WTC11 (cell line): Measurements from ENCODE around the gene GATAD2A. TPM values are rescaled to one million over a fixed set of nuclear protein-coding genes. Genes with fewer than 3 reads are reported as not detected.

ENCODE experiments used
- ATAC-seq: fragments of 200-7000 bp; cut with Tn5 transposase; 2 replicates; pipeline ENCODE4 v1.10.0; 2021; ENCODE audit warnings: mild to moderate bottlenecking, moderate library complexity
- CTCF ChIA-PET: fragments of 300-600 bp; sonication (Branson Sonifier 250); formaldehyde crosslinking; loops from one replicate; lab custom pipeline; 2021; ENCODE audit warnings: antibody characterized with exemption; lab: Charles Lee
- POLR2A ChIA-PET: fragments of 350-600 bp; sonication (Branson Sonifier 250); formaldehyde crosslinking; loops from one replicate; lab custom pipeline; 2021; ENCODE audit warnings: antibody characterized with exemption; lab: Charles Lee
- DNase-seq: peaks from one replicate; pipeline ENCODE4 v3.0.0; 2021; ENCODE audit warnings: low spot score
- H3K27ac Mint-ChIP-seq: 2 replicates; pipeline ENCODE4 v1.8.0; 2021; ENCODE audit warnings: mixed read lengths
- H3K27me3 Mint-ChIP-seq: 2 replicates; pipeline ENCODE4 v1.8.0; 2021; ENCODE audit warnings: low read depth, mild to moderate bottlenecking, moderate library complexity, mixed read lengths
- H3K36me3 Mint-ChIP-seq: 2 replicates; pipeline ENCODE4 v1.8.0; 2021; ENCODE audit warnings: mixed read lengths
- H3K4me1 Mint-ChIP-seq: 2 replicates; pipeline ENCODE4 v1.8.0; 2022; ENCODE audit warnings: mixed read lengths
- H3K4me3 Mint-ChIP-seq: 2 replicates; pipeline ENCODE4 v1.8.0; 2021; ENCODE audit warnings: mild to moderate bottlenecking, moderate library complexity, mixed read lengths
- H3K9me3 Mint-ChIP-seq: 2 replicates; pipeline ENCODE4 v1.8.0; 2021; ENCODE audit warnings: mixed read lengths
- ATF1 ChIP-seq: sonication (generic); formaldehyde crosslinking; IDR thresholded peaks from 2 replicates; pipeline ENCODE4 v1.8.1; 2023; ENCODE audit warnings: mild to moderate bottlenecking, moderate library complexity, missing genetic modification reagents
- CBFB ChIP-seq: sonication (generic); formaldehyde crosslinking; IDR thresholded peaks from 2 replicates; pipeline ENCODE4 v1.8.1; 2022; ENCODE audit warnings: mild to moderate bottlenecking, low read depth, missing genetic modification reagents
- EMX1 ChIP-seq: fragments of 250-450 bp; sonication (Bioruptor Pico); IDR thresholded peaks from 2 replicates; pipeline ENCODE4 v1.8.0; 2021; ENCODE audit warnings: mild to moderate bottlenecking
- JUN ChIP-seq: sonication (generic); formaldehyde crosslinking; IDR thresholded peaks from 2 replicates; pipeline ENCODE4 v1.8.0; 2023; ENCODE audit warnings: mild to moderate bottlenecking, missing genetic modification reagents
- MXD4 ChIP-seq: fragments of 250-450 bp; sonication (Bioruptor Pico); IDR thresholded peaks from 2 replicates; pipeline ENCODE4 v1.8.0; 2021; ENCODE audit warnings: mild to moderate bottlenecking, moderate library complexity, borderline replicate concordance
- NFE2L1 ChIP-seq: sonication (generic); formaldehyde crosslinking; IDR thresholded peaks from 2 replicates; pipeline ENCODE4 v1.8.1; 2023; ENCODE audit warnings: missing genetic modification reagents
- NR3C1 ChIP-seq: sonication (generic); formaldehyde crosslinking; conservative IDR thresholded peaks from 2 replicates; pipeline ENCODE4 v1.8.1; 2023; ENCODE audit warnings: low read depth, mild to moderate bottlenecking, missing genetic modification reagents
- SP1 ChIP-seq: sonication (generic); formaldehyde crosslinking; conservative IDR thresholded peaks from 2 replicates; pipeline ENCODE4 v1.8.1; 2022; ENCODE audit warnings: missing genetic modification reagents
- TEAD4 ChIP-seq: sonication (generic); formaldehyde crosslinking; IDR thresholded peaks from 2 replicates; pipeline ENCODE4 v1.8.0; 2022; ENCODE audit warnings: mild to moderate bottlenecking, missing genetic modification reagents
- ZNF423 ChIP-seq: fragments of 250-450 bp; sonication (Bioruptor Pico); IDR thresholded peaks from 2 replicates; pipeline ENCODE4 v2.1.2; 2022; ENCODE audit warnings: mild to moderate bottlenecking, moderate library complexity
- total RNA-seq: library from RNA; stranded (reverse); gene quantifications from 3 replicates; pipeline ENCODE4 v1.2.3, GENCODE V29; 2021
- TF ChIP-seq, protein P1 (sequence below): fragments of 200-600 bp; IDR thresholded peaks from 2 replicates; pipeline ENCODE4 v1.8.0; 2022; ENCODE audit warnings: antibody characterized with exemption
- TF ChIP-seq, protein P2 (sequence below): sonication (generic); formaldehyde crosslinking; IDR thresholded peaks from 2 replicates; pipeline ENCODE4 v1.8.1; 2023; ENCODE audit warnings: mild to moderate bottlenecking, moderate library complexity, missing genetic modification reagents
- TF ChIP-seq, protein P3 (sequence below): sonication (generic); formaldehyde crosslinking; IDR thresholded peaks from 2 replicates; pipeline ENCODE4 v1.8.1; 2023; ENCODE audit warnings: mild to moderate bottlenecking, missing genetic modification reagents
- TF ChIP-seq, protein P4 (sequence below): sonication (generic); formaldehyde crosslinking; IDR thresholded peaks from 2 replicates; pipeline ENCODE4 v1.8.1; 2023; ENCODE audit warnings: mild to moderate bottlenecking, missing genetic modification reagents, moderate library complexity
- TF ChIP-seq, protein P5 (sequence below): fragments of 250-450 bp; sonication (Bioruptor Pico); IDR thresholded peaks from 2 replicates; pipeline ENCODE4 v2.1.2; 2022; ENCODE audit warnings: mild to moderate bottlenecking, moderate library complexity
- TF ChIP-seq, protein P6 (sequence below): sonication (generic); formaldehyde crosslinking; IDR thresholded peaks from 2 replicates; pipeline ENCODE4 v1.8.0; 2022; ENCODE audit warnings: mild to moderate bottlenecking, missing genetic modification reagents
- TF ChIP-seq, protein P7 (sequence below): sonication (generic); formaldehyde crosslinking; IDR thresholded peaks from 2 replicates; pipeline ENCODE4 v1.8.1; 2023; ENCODE audit warnings: mild to moderate bottlenecking, missing genetic modification reagents, moderate library complexity

The GATAD2A gene
- total RNA-seq, 1 experiment from 2014 or later = 209 TPM

DNA sequence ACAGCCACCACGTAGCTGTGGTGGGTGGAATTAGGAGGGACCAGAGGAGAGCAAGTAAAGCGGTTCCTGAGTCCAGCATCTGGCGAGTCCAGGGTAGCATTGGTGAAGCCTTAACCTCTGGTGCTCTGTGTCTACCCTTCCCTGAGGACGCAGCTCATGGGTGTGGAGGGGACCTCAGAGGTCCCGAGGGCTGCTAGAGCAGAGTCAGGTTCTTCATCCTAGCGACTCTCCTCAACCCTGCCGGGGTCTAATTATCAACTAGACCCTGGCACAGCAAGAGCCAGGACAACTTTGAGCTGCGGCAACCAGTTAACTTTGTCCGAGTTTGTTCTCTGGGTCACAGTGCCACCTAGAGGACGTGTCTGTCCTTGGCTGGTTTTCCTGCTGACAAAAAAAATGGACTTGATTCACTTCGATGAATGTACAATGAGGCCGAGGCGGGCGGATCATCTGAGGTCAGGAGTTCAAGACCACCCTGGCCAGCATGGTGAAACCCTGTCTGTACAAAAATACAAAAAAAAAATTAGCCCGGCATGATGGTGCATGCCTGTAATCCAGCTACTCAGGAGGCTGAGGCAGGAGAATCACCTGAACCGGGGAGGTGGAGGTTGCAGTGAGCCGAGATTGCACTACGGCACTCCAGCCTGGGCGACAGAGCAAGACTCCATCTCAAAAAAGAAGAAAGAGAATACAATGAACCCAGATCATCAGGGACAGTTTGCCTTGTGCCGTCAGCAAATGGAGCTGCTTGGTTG, 84.9 kb downstream of the GATAD2A start:
- DNase-seq (peak; percentile 82), ATAC-seq (peak; percentile 51)
- ChIA-PET CTCF (interaction anchor here (0.5 to 5.2 kb wide), 29 partner anchors 15 to 266 kb away, joined by 3 to 84 read pairs (median 4); partner anchors contain the start of genes GATAD2A, NDUFA13 and TSSK6), POLR2A (interaction anchor here (0.6 to 2.2 kb wide), 4 partner anchors 25 to 225 kb away, joined by 3 to 8 read pairs (median 4); partner anchors contain the start of genes GATAD2A, NDUFA13 and TSSK6)
- Mint-ChIP-seq H3K9me3 (no peaks in the 10 kb centered on the region), H3K4me1 (peaks cover 46% of the 10 kb centered on the region), H3K4me3 (no peak overlapping the region), H3K27me3 (no peaks in the 10 kb centered on the region), H3K27ac (peak overlapping the region; percentile 99), H3K36me3 (peaks cover 28% of the 10 kb centered on the region)
- TF ChIP-seq, protein P1, sequence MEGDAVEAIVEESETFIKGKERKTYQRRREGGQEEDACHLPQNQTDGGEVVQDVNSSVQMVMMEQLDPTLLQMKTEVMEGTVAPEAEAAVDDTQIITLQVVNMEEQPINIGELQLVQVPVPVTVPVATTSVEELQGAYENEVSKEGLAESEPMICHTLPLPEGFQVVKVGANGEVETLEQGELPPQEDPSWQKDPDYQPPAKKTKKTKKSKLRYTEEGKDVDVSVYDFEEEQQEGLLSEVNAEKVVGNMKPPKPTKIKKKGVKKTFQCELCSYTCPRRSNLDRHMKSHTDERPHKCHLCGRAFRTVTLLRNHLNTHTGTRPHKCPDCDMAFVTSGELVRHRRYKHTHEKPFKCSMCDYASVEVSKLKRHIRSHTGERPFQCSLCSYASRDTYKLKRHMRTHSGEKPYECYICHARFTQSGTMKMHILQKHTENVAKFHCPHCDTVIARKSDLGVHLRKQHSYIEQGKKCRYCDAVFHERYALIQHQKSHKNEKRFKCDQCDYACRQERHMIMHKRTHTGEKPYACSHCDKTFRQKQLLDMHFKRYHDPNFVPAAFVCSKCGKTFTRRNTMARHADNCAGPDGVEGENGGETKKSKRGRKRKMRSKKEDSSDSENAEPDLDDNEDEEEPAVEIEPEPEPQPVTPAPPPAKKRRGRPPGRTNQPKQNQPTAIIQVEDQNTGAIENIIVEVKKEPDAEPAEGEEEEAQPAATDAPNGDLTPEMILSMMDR = peak; percentile 65
- TF ChIP-seq, protein P2, sequence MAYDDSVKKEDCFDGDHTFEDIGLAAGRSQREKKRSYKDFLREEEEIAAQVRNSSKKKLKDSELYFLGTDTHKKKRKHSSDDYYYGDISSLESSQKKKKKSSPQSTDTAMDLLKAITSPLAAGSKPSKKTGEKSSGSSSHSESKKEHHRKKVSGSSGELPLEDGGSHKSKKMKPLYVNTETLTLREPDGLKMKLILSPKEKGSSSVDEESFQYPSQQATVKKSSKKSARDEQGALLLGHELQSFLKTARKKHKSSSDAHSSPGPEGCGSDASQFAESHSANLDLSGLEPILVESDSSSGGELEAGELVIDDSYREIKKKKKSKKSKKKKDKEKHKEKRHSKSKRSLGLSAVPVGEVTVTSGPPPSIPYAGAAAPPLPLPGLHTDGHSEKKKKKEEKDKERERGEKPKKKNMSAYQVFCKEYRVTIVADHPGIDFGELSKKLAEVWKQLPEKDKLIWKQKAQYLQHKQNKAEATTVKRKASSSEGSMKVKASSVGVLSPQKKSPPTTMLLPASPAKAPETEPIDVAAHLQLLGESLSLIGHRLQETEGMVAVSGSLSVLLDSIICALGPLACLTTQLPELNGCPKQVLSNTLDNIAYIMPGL (CRISPR knock-in tag) = 0 out of 2 replicates have a peak, but pooled peaks have one; percentile 31
- TF ChIP-seq, protein P3, sequence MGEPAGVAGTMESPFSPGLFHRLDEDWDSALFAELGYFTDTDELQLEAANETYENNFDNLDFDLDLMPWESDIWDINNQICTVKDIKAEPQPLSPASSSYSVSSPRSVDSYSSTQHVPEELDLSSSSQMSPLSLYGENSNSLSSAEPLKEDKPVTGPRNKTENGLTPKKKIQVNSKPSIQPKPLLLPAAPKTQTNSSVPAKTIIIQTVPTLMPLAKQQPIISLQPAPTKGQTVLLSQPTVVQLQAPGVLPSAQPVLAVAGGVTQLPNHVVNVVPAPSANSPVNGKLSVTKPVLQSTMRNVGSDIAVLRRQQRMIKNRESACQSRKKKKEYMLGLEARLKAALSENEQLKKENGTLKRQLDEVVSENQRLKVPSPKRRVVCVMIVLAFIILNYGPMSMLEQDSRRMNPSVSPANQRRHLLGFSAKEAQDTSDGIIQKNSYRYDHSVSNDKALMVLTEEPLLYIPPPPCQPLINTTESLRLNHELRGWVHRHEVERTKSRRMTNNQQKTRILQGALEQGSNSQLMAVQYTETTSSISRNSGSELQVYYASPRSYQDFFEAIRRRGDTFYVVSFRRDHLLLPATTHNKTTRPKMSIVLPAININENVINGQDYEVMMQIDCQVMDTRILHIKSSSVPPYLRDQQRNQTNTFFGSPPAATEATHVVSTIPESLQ (CRISPR knock-in tag) = no peak

DNA sequence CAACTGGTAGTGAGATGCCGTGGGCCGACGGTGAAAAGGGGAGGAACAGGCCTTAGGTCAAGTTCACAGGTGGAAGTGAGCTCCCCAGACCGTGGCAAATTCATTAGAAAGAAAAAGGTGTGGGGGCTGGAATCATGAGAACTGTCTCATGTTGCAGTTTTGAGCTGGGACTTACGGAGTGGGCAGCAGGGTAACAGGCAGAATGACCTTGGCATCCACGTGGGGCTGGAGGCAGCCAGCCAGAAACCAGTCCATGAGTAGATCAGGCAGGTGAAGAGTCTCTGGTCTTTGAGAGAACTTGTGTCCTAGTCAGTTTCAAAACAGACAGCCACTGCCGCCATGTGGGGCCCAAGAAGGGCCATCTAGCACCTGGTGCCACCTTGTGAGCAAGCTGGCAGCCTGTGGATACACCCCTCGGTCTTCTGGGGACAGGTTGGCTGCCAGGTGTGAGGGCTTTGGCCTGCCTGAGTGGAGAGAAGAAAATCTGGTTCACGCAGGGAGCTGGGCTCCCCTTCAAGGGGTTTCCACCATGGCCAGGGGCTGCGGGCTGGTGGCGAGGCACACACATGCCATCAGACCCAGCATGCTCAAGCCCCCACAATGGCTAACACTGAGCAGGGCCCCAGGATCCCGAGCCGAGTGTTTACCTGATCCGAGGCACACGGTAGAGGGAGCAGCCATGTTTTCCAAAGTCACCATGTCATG, 86.0 kb downstream of the GATAD2A start:
- POLR2A ChIA-PET = interaction anchor here (0.6 kb wide), 1 partner anchor 226 kb away, joined by 4 read pairs; no protein-coding TSS in a partner anchor
- DNase-seq (no peak), ATAC-seq (no peak)
- no peak overlapping the region for H3K27ac Mint-ChIP-seq
- no peaks in the 10 kb centered on the region for H3K9me3 Mint-ChIP-seq
- no peaks in the 10 kb centered on the region for H3K27me3 Mint-ChIP-seq
- peaks cover 36% of the 10 kb centered on the region for H3K36me3 Mint-ChIP-seq
- H3K4me3 Mint-ChIP-seq = no peak overlapping the region
- H3K4me1 Mint-ChIP-seq = peaks cover 35% of the 10 kb centered on the region
- TF ChIP-seq EMX1 (CRISPR knock-in tag) (no peak), NR3C1 (CRISPR knock-in tag) (no peak), ATF1 (CRISPR knock-in tag) (no peak)
- TF ChIP-seq, protein P4, sequence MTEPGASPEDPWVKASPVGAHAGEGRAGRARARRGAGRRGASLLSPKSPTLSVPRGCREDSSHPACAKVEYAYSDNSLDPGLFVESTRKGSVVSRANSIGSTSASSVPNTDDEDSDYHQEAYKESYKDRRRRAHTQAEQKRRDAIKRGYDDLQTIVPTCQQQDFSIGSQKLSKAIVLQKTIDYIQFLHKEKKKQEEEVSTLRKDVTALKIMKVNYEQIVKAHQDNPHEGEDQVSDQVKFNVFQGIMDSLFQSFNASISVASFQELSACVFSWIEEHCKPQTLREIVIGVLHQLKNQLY = no peak
- TF ChIP-seq, protein P5, sequence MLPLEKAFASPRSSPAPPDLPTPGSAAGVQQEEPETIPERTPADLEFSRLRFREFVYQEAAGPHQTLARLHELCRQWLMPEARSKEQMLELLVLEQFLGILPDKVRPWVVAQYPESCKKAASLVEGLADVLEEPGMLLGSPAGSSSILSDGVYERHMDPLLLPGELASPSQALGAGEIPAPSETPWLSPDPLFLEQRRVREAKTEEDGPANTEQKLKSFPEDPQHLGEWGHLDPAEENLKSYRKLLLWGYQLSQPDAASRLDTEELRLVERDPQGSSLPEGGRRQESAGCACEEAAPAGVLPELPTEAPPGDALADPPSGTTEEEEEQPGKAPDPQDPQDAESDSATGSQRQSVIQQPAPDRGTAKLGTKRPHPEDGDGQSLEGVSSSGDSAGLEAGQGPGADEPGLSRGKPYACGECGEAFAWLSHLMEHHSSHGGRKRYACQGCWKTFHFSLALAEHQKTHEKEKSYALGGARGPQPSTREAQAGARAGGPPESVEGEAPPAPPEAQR (CRISPR knock-in tag) = no peak
- TF ChIP-seq, all 79 proteins: peak for 0
- CTCF ChIA-PET = interaction anchor here (1.0 to 5.2 kb wide), 7 partner anchors 16 to 267 kb away, joined by 3 to 84 read pairs (median 6); partner anchors contain the start of genes GATAD2A, NDUFA13 and TSSK6

DNA sequence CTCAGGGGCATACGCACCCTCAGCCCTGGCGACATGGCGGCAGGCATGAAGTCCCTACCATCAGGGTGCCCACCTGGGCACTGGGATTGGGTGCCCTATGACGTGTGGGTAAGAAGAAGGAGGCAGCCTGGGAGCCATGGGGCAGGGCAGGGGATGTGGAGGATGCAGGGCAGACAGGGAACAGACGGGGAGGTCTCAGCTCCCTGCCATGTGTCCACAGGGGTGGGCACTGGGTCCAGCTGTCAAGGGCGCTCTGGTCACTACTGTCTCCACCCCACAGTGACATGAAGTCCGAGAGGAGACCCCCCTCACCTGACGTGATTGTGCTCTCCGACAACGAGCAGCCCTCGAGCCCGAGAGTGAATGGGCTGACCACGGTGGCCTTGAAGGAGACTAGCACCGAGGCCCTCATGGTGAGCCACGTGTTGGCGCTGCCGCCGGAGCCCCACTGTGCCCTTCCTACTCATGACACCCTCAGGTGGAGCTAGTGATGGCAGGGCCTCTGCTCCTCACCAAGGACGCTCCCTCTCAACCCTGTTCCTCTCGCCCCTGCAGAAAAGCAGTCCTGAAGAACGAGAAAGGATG, 86.6 kb downstream of the GATAD2A start:
- H3K27ac Mint-ChIP-seq = peak overlapping the region; percentile 76; the same call in 1 of the 2 replicates
- TF ChIP-seq MXD4 (CRISPR knock-in tag) (no peak), TEAD4 (CRISPR knock-in tag) (no peak), JUN (CRISPR knock-in tag) (no peak), CBFB (no peak), ZNF423 (CRISPR knock-in tag) (no peak), NFE2L1 (no peak), SP1 (CRISPR knock-in tag) (no peak)
- TF ChIP-seq, protein P6, sequence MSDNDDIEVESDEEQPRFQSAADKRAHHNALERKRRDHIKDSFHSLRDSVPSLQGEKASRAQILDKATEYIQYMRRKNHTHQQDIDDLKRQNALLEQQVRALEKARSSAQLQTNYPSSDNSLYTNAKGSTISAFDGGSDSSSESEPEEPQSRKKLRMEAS (CRISPR knock-in tag) = no peak
- TF ChIP-seq, protein P7, sequence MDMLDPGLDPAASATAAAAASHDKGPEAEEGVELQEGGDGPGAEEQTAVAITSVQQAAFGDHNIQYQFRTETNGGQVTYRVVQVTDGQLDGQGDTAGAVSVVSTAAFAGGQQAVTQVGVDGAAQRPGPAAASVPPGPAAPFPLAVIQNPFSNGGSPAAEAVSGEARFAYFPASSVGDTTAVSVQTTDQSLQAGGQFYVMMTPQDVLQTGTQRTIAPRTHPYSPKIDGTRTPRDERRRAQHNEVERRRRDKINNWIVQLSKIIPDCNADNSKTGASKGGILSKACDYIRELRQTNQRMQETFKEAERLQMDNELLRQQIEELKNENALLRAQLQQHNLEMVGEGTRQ (CRISPR knock-in tag) = no peak
- TF ChIP-seq, protein P2 (CRISPR knock-in tag) = no peak

More for the DNA sequence above, 86.6 kb downstream of the GATAD2A start:
- Mint-ChIP-seq H3K9me3 (no peaks in the 10 kb centered on the region), H3K4me1 (peaks cover 32% of the 10 kb centered on the region), H3K36me3 (peaks cover 42% of the 10 kb centered on the region), H3K4me3 (no peak overlapping the region), H3K27me3 (no peaks in the 10 kb centered on the region)
- DNase-seq (no peak), ATAC-seq (no peak)
- POLR2A ChIA-PET = no interaction called here
- CTCF ChIA-PET = interaction anchor here (5.2 kb wide), 1 partner anchor 126 kb away, joined by 84 read pairs; no protein-coding TSS in a partner anchor
